Trophoblast cell (in vitro differentiated cells and primary cell): Measurements from ENCODE around the gene POLD2.

Experiments
- DNase-seq, 2 donors: peaks; one replicate each; pipeline ENCODE4 v3.0.0-alpha.2; 2016
- H2AFZ ChIP-seq: 2 replicates; pipeline ENCODE4 v1.6.1; 2013; ENCODE audit warnings: low read length, moderate library complexity, mild to moderate bottlenecking; ENCODE audit not compliant: insufficient read depth, poor library complexity
- H2AK5ac ChIP-seq: 2 replicates; pipeline ENCODE4 v1.6.1; 2013; ENCODE audit warnings: mild to moderate bottlenecking, low read length
- H2BK120ac ChIP-seq: 2 replicates; pipeline ENCODE4 v1.6.1; 2013; ENCODE audit warnings: low read length, mild to moderate bottlenecking, moderate library complexity; ENCODE audit not compliant: insufficient read depth, poor library complexity
- H2BK12ac ChIP-seq: 2 replicates; pipeline ENCODE4 v1.6.1; 2013; ENCODE audit warnings: mild to moderate bottlenecking, low read length, moderate library complexity
- H2BK5ac ChIP-seq: 2 replicates; pipeline ENCODE4 v1.6.1; 2013; ENCODE audit warnings: low read length, low read depth, moderate library complexity, mild to moderate bottlenecking; ENCODE audit not compliant: poor library complexity
- H3K14ac ChIP-seq: 2 replicates; pipeline ENCODE4 v1.6.1; 2013; ENCODE audit warnings: mild to moderate bottlenecking, low read length
- H3K18ac ChIP-seq: 2 replicates; pipeline ENCODE4 v1.6.1; 2013; ENCODE audit warnings: mild to moderate bottlenecking, low read length
- H3K23ac ChIP-seq: 2 replicates; pipeline ENCODE4 v1.6.1; 2013; ENCODE audit warnings: low read length
- H3K27ac ChIP-seq: 2 replicates; pipeline ENCODE4 v1.5.1; 2013; ENCODE audit warnings: low read depth, mild to moderate bottlenecking, inconsistent platforms, low read length, moderate library complexity
- H3K27me3 ChIP-seq: 2 replicates; pipeline ENCODE4 v1.6.1; 2013; ENCODE audit warnings: inconsistent platforms, mild to moderate bottlenecking, low read length, moderate library complexity; ENCODE audit not compliant: insufficient read depth
- H3K36me3 ChIP-seq, 2 experiments: 1 replicate in 1 of 2; 2 replicates in 1 of 2; pipeline ENCODE4 v1.6.1; 2013; ENCODE audit warnings: low read length in 2 of 2, mild to moderate bottlenecking in 2 of 2, moderate library complexity in 1 of 2; ENCODE audit not compliant: insufficient read depth in 2 of 2, control insufficient read depth in 1 of 2
- H3K4ac ChIP-seq: 2 replicates; pipeline ENCODE4 v1.6.1; 2013; ENCODE audit warnings: low read depth, mild to moderate bottlenecking, low read length, moderate library complexity
- H3K4me1 ChIP-seq, 2 experiments: 1 replicate in 1 of 2; 2 replicates in 1 of 2; pipeline ENCODE4 v1.6.1; 2013; ENCODE audit warnings: low read length in 2 of 2, mild to moderate bottlenecking in 2 of 2, moderate library complexity in 1 of 2; ENCODE audit not compliant: insufficient read depth in 2 of 2, control insufficient read depth in 1 of 2
- H3K4me2 ChIP-seq: 2 replicates; pipeline ENCODE4 v1.6.1; 2013; ENCODE audit warnings: inconsistent platforms, mild to moderate bottlenecking, low read length, moderate library complexity
- H3K4me3 ChIP-seq: 2 replicates; pipeline ENCODE4 v1.5.1; 2013; ENCODE audit warnings: mild to moderate bottlenecking, low read depth, low read length, inconsistent platforms
- H3K79me1 ChIP-seq: one replicate; pipeline ENCODE4 v1.6.1; 2013; ENCODE audit warnings: low read length
- H3K79me2 ChIP-seq: 2 replicates; pipeline ENCODE4 v1.6.1; 2013; ENCODE audit warnings: low read length, mild to moderate bottlenecking; ENCODE audit not compliant: control insufficient read depth, insufficient read depth, poor library complexity
- H3K9ac ChIP-seq: 2 replicates; pipeline ENCODE4 v1.6.1; 2013; ENCODE audit warnings: mild to moderate bottlenecking, low read length
- H3K9me3 ChIP-seq: 2 replicates; pipeline ENCODE4 v1.6.1; 2013; ENCODE audit warnings: low read depth, mild to moderate bottlenecking, control low read depth, inconsistent platforms, low read length; ENCODE audit not compliant: insufficient read depth
- H4K12ac ChIP-seq: 2 replicates; pipeline ENCODE4 v1.6.1; 2013; ENCODE audit warnings: low read depth, mild to moderate bottlenecking, low read length, moderate library complexity
- H4K8ac ChIP-seq: 2 replicates; pipeline ENCODE4 v1.6.1; 2013; ENCODE audit warnings: low read depth, mild to moderate bottlenecking, low read length, moderate library complexity
- H4K91ac ChIP-seq: one replicate; pipeline ENCODE4 v1.6.1; 2013; ENCODE audit warnings: low read depth, mild to moderate bottlenecking, low read length, moderate library complexity
- WGBS: extraction: QIAGEN DNeasy Blood & Tissue Kit; methylation state at CpG from one replicate; pipeline ENCODE4 v1.1.7; 2013; ENCODE audit warnings: missing lambda C conversion rate; ENCODE audit not compliant: insufficient read length, insufficient coverage; ENCODE audit errors: extremely low coverage; 5-methylcytosine and 5-hydroxymethylcytosine counted together

The POLD2 gene

DNA sequence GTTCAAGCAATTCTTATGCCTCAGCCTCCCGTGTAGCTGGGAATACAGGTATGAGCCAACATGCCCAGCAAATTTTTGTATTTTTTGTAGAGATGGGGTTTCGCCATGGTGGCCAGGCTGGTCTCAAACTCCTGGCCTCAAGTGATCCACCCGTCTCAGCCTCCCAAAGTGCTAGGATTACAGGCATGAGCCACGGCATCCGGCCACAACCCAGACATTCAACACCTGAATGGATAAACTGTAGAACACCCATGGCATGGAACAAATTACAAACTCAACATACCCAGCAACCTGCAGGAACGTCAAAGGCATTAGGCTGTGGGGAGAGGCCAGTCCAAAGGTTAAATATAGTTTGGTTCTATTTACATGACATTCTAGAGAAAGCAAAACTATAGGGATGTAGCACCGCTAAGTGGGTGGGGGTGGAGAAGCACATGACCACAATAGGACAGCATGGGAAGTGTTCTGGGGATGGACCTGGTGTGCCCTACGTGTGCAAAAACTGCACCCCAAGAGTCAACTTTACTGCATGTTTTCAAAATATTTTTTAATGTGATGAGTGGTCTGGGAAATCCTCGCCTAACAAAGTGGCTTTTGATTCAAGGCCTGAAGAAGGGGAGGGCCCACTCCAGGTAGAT is 51.5 kb downstream of the POLD2 start:
- Histone ChIP-seq H2BK5ac (no peak overlapping the region), H3K79me1 (peaks cover 6% of the 10 kb centered on the region), H3K4ac (no peak overlapping the region), H3K36me3 (peaks cover 30 to 32% of the 10 kb centered on the region in 2 experiments), H4K8ac (no peak overlapping the region), H2AK5ac (no peak overlapping the region), H4K91ac (no peak overlapping the region), H3K27ac (no peak overlapping the region), H4K12ac (no peak overlapping the region), H3K18ac (no peak overlapping the region), H2BK12ac (no peak overlapping the region), H3K4me2 (no peak overlapping the region), H2BK120ac (no peak overlapping the region), H3K27me3 (no peaks in the 10 kb centered on the region), H3K23ac (no peak overlapping the region), H3K9me3 (no peaks in the 10 kb centered on the region), H3K9ac (no peak overlapping the region), H3K14ac (no peak overlapping the region), H2AFZ (no peak overlapping the region), H3K4me1 (peaks cover 10 to 14% of the 10 kb centered on the region in 2 experiments), H3K4me3 (no peak overlapping the region), H3K79me2 (no peaks in the 10 kb centered on the region)
- no CpG with 5 or more reads among the region's 9 CpGs for WGBS
- DNase-seq, result no peak

DNA sequence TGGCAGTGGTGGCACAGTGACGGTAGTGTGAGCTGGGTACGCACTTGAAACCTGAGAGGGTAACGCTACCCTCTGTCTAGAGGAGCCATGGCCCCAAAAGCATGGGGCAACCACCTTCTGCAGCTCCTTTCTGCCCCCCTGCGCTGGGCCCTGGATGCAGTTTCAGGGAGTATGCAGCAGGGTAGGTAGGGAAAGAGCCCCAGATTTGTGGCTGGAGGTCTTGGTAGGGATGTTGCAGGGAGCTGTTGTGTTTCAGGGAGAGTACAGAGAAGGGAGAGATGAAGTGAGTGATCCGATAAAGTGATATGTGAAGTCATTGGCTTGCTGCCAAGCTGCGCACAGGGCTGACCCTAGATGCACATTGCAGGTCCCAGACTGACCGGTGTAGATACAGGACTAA is 55.3 kb downstream of the POLD2 start:
- Histone ChIP-seq H3K36me3 (peaks cover 5 to 6% of the 10 kb centered on the region in 2 experiments), H2AK5ac (no peak overlapping the region), H3K27me3 (no peaks in the 10 kb centered on the region), H3K4me3 (no peak overlapping the region), H2BK120ac (no peak overlapping the region), H4K91ac (no peak overlapping the region), H3K79me2 (no peaks in the 10 kb centered on the region), H3K4me2 (no peak overlapping the region), H4K8ac (no peak overlapping the region), H3K79me1 (no peaks in the 10 kb centered on the region), H3K27ac (no peak overlapping the region), H3K9me3 (no peaks in the 10 kb centered on the region), H2BK12ac (no peak overlapping the region), H2AFZ (no peak overlapping the region), H3K23ac (no peak overlapping the region), H3K9ac (no peak overlapping the region), H2BK5ac (no peak overlapping the region), H3K14ac (no peak overlapping the region), H3K4me1 (peaks cover 5 to 14% of the 10 kb centered on the region in 2 experiments), H4K12ac (no peak overlapping the region), H3K4ac (no peak overlapping the region), H3K18ac (no peak overlapping the region)
- WGBS, result no CpG with 5 or more reads among the region's 7 CpGs
- no peak for DNase-seq

DNA sequence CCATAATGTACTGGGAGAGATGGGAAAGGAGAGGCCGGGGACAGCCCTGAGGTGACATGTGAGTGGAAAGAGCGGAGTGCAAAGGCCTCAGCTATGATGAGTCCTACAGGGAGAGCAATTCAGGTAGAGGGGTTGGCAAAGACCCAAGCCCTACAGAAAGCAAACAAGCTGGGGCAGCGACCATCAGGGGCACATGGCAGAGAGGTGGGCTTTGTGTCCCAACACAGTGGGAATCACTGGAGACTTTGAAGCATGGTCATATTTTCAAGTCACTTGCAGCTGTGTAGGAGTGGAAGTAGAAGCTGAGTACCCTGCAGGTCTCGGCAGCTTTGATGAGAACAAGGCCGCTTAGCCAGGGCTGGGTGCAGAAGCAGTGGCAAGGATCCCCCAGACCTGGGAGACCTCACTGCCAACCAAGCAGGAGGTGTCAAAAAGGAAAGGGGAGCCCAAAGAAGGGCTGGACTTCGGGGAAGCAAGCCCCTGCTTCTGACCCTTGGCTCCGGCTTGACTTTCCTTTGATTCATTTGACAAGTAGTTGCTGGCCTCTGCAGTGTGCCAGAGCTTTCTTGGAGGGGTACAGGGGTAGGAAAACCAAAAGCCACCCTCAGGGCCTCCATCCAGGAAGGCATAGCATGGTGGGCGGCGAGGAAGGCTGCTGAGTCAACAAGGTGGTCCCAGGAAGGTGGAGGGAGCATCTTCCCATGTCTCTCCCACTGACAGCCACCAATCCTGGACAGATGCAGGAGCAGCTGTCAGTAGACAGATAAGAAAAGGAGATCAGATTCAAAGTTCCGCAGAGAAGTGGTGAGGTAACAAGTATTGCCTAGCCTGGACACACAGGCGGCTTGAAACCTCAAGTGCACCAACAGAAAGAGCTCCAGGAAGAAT is 56.0 kb downstream of the POLD2 start:
- Histone ChIP-seq H3K23ac (no peak overlapping the region), H3K9me3 (no peaks in the 10 kb centered on the region), H2AK5ac (no peak overlapping the region), H2BK120ac (no peak overlapping the region), H3K36me3 (peaks cover under 1 to 5% of the 10 kb centered on the region in 2 experiments), H3K79me2 (no peaks in the 10 kb centered on the region), H3K9ac (no peak overlapping the region), H3K4me3 (no peak overlapping the region), H3K14ac (no peak overlapping the region), H3K27me3 (no peaks in the 10 kb centered on the region), H3K27ac (no peak overlapping the region), H2BK12ac (no peak overlapping the region), H2AFZ (no peak overlapping the region), H4K8ac (no peak overlapping the region), H4K12ac (no peak overlapping the region), H2BK5ac (no peak overlapping the region), H3K4ac (no peak overlapping the region), H3K4me2 (no peak overlapping the region), H3K18ac (no peak overlapping the region), H3K79me1 (no peaks in the 10 kb centered on the region), H3K4me1 (peaks cover 0 to 8% of the 10 kb centered on the region in 2 experiments), H4K91ac (no peak overlapping the region)
- DNase-seq, result no peak
- WGBS, result no CpG with 5 or more reads among the region's 11 CpGs

DNA sequence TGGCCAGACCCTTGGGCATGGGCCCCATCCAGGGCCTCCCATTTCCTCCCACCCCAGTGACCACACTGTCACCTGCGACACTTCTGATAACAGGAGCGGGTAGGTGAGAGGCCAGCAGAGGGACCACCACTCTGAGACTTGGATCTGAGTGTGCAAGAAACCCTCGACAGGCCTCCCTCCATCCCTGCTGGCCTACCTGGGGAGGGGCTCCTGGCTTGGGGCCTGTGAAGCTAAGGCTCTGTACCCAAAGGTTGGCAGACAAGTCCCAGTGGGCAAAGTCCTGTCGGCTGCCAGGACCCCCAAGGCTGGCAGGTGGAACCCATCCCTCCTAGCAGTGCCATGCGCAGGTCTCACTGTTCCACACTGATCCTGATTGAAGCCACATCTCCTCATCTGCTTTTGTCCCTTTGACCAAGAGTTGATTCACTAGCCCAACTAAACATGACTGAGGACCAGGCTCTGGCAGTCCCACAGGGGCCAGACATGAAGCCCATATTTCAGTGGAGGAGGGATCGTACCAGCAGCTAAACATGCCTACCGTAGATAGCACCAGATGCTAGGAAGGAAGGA is 56.8 kb downstream of the POLD2 start:
- Histone ChIP-seq H2BK5ac (no peak overlapping the region), H3K27me3 (no peaks in the 10 kb centered on the region), H3K4me2 (no peak overlapping the region), H3K79me2 (no peaks in the 10 kb centered on the region), H3K4me3 (no peak overlapping the region), H2AFZ (no peak overlapping the region), H3K23ac (no peak overlapping the region), H4K8ac (no peak overlapping the region), H3K36me3 (peaks cover 8 to 13% of the 10 kb centered on the region in 2 experiments), H2BK12ac (no peak overlapping the region), H3K27ac (no peak overlapping the region), H2AK5ac (no peak overlapping the region), H2BK120ac (no peak overlapping the region), H3K18ac (no peak overlapping the region), H4K91ac (no peak overlapping the region), H3K9ac (no peak overlapping the region), H3K9me3 (no peaks in the 10 kb centered on the region), H3K14ac (no peak overlapping the region), H3K4ac (no peak overlapping the region), H3K79me1 (no peaks in the 10 kb centered on the region), H4K12ac (no peak overlapping the region), H3K4me1 (peaks cover 0 to 8% of the 10 kb centered on the region in 2 experiments)
- no CpG with 5 or more reads among the region's 7 CpGs for WGBS
- no peak for DNase-seq
